Measurements from ENCODE around the gene ALDH18A1. TPM values are rescaled to one million over a fixed set of nuclear protein-coding genes. Genes with fewer than 3 reads are reported as not detected.

ALDH18A1 gene
- total RNA-seq, 1 experiment from 2014 or later, result 114 TPM

DNA sequence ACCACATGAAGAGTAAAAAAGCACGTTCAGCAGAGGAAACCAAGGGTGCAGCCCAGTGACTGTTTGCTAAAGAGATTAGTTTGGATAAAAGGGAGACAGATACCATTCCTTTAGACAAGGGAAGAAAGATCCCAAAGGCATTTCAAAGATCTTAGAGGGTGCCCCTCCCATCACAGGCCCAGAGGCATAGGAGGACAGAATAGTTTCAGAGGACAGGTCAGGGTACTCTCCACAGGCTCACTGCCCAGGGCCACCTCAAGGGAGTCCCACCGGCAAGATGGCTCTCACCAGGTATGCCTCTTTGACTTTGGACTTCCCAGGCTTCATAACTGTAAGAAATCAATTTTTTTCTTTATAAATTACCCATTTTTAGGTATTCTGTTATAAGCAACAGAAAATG, 41.9 kb upstream of the ALDH18A1 start:
- Histone ChIP-seq H3K56ac (ENCODE audit: insufficient read length, low read depth, low read length) (no peak overlapping the region), H2BK20ac (ENCODE audit: low read depth, low read length, poor library complexity, severe bottlenecking) (no peak overlapping the region), H3K79me1 (ENCODE audit: insufficient read depth, low read depth, low read length, poor library complexity, severe bottlenecking) (no peaks in the 10 kb centered on the region), H4K8ac (replicated peaks; ENCODE audit: insufficient read length, low read depth, low read length) (no peak overlapping the region), H2BK120ac (ENCODE audit: low read depth, low read length, poor library complexity, severe bottlenecking) (no peak overlapping the region), H3K23ac (ENCODE audit: insufficient read length, low read depth, low read length) (no peak overlapping the region), H3K4ac (ENCODE audit: low read depth, low read length) (no peak overlapping the region), H3K4me1 (ENCODE audit: insufficient read depth, low read length) (no peaks in the 10 kb centered on the region), H3K27me3 (ENCODE audit: insufficient read depth, low read length) (no peaks in the 10 kb centered on the region), H2AK5ac (ENCODE audit: insufficient read length, low read length) (no peak overlapping the region), H4K91ac (ENCODE audit: insufficient read length, low read depth, low read length) (no peak overlapping the region), H2AFZ (ENCODE audit: low read length) (no peak overlapping the region), H2BK5ac (ENCODE audit: insufficient read length, low read length) (no peak overlapping the region), H3K79me2 (ENCODE audit: insufficient read depth, low read length) (no peaks in the 10 kb centered on the region), H3K4me2 (ENCODE audit: insufficient read depth, insufficient read length, low read length) (no peak overlapping the region), H4K5ac (ENCODE audit: insufficient read length, low read depth, low read length) (no peak overlapping the region), H3K14ac (ENCODE audit: insufficient read depth, low read length) (no peak overlapping the region), H3K23me2 (ENCODE audit: insufficient read length, low read depth, low read length, poor library complexity, severe bottlenecking) (no peaks in the 10 kb centered on the region), H3K9ac (ENCODE audit: extremely low read depth, insufficient read length, low read length) (no peak overlapping the region), H3K9me3 (ENCODE audit: control insufficient read depth, low read depth, low read length) (no peaks in the 10 kb centered on the region), H2BK12ac (ENCODE audit: insufficient read length, low read depth, low read length) (no peak overlapping the region), H3K27ac (ENCODE audit: insufficient read length, low read depth, low read length) (no peak overlapping the region), H2BK15ac (ENCODE audit: low read depth, low read length) (no peak overlapping the region), H4K20me1 (ENCODE audit: control insufficient read depth, insufficient read depth, insufficient read length) (no peaks in the 10 kb centered on the region), H3K18ac (ENCODE audit: insufficient read length, low read depth, low read length) (no peak overlapping the region), H3T11ph (ENCODE audit: low read length) (no peak overlapping the region)
- Mint-ChIP-seq H3K4me1 (peaks cover 0 to 2% of the 10 kb centered on the region in 2 experiments; a peak in 1 of 4 replicates), H3K27me3 (ENCODE audit: low read depth) (no peaks in the 10 kb centered on the region; the same call in none of the 2 replicates), H3K9me3 (peaks cover 16 to 24% of the 10 kb centered on the region in 2 experiments), H3K27ac (no peak overlapping the region), H3K36me3 (ENCODE audit: insufficient read depth in 1 of 3, low read depth in 3 of 3) (peaks cover 0 to 10% (median 7%) of the 10 kb centered on the region in 3 experiments; a peak in 4 of 7 replicates), H3K4me3 (no peak overlapping the region)
- TF ChIP-seq, protein P1, sequence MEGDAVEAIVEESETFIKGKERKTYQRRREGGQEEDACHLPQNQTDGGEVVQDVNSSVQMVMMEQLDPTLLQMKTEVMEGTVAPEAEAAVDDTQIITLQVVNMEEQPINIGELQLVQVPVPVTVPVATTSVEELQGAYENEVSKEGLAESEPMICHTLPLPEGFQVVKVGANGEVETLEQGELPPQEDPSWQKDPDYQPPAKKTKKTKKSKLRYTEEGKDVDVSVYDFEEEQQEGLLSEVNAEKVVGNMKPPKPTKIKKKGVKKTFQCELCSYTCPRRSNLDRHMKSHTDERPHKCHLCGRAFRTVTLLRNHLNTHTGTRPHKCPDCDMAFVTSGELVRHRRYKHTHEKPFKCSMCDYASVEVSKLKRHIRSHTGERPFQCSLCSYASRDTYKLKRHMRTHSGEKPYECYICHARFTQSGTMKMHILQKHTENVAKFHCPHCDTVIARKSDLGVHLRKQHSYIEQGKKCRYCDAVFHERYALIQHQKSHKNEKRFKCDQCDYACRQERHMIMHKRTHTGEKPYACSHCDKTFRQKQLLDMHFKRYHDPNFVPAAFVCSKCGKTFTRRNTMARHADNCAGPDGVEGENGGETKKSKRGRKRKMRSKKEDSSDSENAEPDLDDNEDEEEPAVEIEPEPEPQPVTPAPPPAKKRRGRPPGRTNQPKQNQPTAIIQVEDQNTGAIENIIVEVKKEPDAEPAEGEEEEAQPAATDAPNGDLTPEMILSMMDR (conservative IDR thresholded peaks at IDR 0.05), result no peak
- no peak for DNase-seq
- WGBS (ENCODE audit: extremely low coverage, insufficient read length, low lambda C conversion rate), result no CpG with 5 or more reads among the region's 2 CpGs

All from H9 (cell line).